ENCODE results near the gene CACNA1A. TPM values are rescaled to one million over a fixed set of nuclear protein-coding genes. Genes with fewer than 3 reads are reported as not detected.

Gene CACNA1A
- total RNA-seq, 1 experiment from 2014 or later = 2.8 TPM

- no peaks in the 10 kb centered on the region for H3K27me3 ChIP-seq (ENCODE audit: control insufficient read depth, insufficient read depth, low read length)
- peak overlapping the region; percentile 47 for H3K4me3 ChIP-seq (ENCODE audit: insufficient read depth, low read depth, low read length)
- no peaks in the 10 kb centered on the region for H3K36me3 ChIP-seq (replicated peaks; ENCODE audit: control insufficient read depth, insufficient read depth, low read length)
- DNase-seq = peak; percentile 92
Observed at GRCh38 chr19:13162724-13163608, 343.3 kb downstream of the CACNA1A start.

GRCh38 chr19:13160557-13160956, 345.7 kb downstream of the CACNA1A start:
- no peak for DNase-seq
- H3K4me3 ChIP-seq (ENCODE audit: insufficient read depth, low read depth, low read length) = no peak overlapping the region
- H3K27me3 ChIP-seq (ENCODE audit: control insufficient read depth, insufficient read depth, low read length) = no peaks in the 10 kb centered on the region
- H3K36me3 ChIP-seq (replicated peaks; ENCODE audit: control insufficient read depth, insufficient read depth, low read length) = no peaks in the 10 kb centered on the region

- Histone ChIP-seq H3K36me3 (replicated peaks; ENCODE audit: control insufficient read depth, insufficient read depth, low read length) (no peaks in the 10 kb centered on the region), H3K4me3 (ENCODE audit: insufficient read depth, low read depth, low read length) (no peak overlapping the region), H3K27me3 (ENCODE audit: control insufficient read depth, insufficient read depth, low read length) (no peaks in the 10 kb centered on the region)
- DNase-seq = no peak
Observed at GRCh38 chr19:13159713-13160112, 346.6 kb downstream of the CACNA1A start.

Data from H7 (cell line).